ENCODE results near the gene SLC35A3. TPM values are rescaled to one million over a fixed set of nuclear protein-coding genes. Genes with fewer than 3 reads are reported as not detected.

The SLC35A3 gene
- total RNA-seq, 1 donor from 2014 or later: 25.3 TPM

DNA sequence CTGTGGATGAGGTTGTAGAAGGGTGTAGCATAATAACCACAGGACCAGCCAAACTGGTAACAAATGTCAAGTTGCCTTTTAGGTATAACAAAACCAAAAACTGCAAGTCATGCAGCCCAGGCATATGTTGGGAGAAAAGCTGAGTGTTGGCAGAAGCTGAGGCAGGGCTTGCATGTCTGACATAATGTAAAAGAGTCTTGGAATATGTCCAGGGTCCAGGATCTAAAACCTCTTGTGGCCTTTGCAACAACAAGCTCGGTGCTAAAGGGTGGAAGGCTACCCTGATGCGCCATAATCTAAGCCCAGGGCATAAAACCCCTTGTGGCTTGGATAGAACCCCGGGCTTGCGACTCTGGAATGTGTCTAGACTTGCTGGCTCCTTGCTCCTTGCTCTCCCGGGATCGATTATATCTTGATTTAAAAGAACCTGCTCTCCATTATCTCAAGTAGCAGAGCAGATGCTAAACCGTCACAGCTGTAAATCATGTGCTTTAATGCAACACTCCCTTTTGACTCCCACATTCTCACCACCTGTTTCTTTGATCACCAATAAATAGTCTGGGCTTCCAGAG, 26.5 kb upstream of the SLC35A3 start:
- FAIRE-seq (no peak), DNase-seq (ENCODE audit: low read depth) (peak; percentile 44)
- Histone ChIP-seq H3K27me3 (ENCODE audit: control insufficient read depth, insufficient read depth, low read length) (no peaks in the 10 kb centered on the region), H3K36me3 (ENCODE audit: control insufficient read depth, insufficient read depth, low read length) (no peaks in the 10 kb centered on the region), H3K4me3 (ENCODE audit: low read depth, low read length) (no peak overlapping the region)
- TF ChIP-seq, protein P1, sequence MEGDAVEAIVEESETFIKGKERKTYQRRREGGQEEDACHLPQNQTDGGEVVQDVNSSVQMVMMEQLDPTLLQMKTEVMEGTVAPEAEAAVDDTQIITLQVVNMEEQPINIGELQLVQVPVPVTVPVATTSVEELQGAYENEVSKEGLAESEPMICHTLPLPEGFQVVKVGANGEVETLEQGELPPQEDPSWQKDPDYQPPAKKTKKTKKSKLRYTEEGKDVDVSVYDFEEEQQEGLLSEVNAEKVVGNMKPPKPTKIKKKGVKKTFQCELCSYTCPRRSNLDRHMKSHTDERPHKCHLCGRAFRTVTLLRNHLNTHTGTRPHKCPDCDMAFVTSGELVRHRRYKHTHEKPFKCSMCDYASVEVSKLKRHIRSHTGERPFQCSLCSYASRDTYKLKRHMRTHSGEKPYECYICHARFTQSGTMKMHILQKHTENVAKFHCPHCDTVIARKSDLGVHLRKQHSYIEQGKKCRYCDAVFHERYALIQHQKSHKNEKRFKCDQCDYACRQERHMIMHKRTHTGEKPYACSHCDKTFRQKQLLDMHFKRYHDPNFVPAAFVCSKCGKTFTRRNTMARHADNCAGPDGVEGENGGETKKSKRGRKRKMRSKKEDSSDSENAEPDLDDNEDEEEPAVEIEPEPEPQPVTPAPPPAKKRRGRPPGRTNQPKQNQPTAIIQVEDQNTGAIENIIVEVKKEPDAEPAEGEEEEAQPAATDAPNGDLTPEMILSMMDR (IDR thresholded peaks at IDR 0.05; ENCODE audit: insufficient read depth, low read length, severe bottlenecking): no peak

DNA sequence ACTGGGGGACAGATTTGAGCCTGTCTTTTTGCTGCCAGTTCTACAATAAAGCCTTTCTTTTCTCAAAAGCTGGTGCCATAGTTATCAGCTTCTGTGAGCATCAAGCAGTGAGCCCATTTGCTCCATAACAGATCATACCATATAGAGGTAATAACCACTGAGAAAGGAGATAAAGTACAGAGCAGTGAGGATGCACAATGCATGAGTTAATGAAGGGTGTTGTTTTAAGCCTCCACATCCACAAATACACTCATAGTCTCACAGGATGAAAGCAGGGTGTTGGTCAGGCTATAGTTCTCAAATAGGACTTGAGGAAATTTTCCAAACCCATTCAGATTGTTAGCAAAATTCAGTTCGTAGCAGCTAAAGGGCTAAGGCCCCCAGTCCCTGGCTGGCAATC, 25.6 kb upstream of the SLC35A3 start:
- H3K36me3 ChIP-seq (ENCODE audit: control insufficient read depth, insufficient read depth, low read length): no peaks in the 10 kb centered on the region
- DNase-seq (ENCODE audit: low read depth) (no peak), FAIRE-seq (no peak)
- no peak overlapping the region for H3K4me3 ChIP-seq (ENCODE audit: low read depth, low read length)
- no peaks in the 10 kb centered on the region for H3K27me3 ChIP-seq (ENCODE audit: control insufficient read depth, insufficient read depth, low read length)
- TF ChIP-seq, protein P1 (IDR thresholded peaks at IDR 0.05; ENCODE audit: insufficient read depth, low read length, severe bottlenecking): no peak

DNA sequence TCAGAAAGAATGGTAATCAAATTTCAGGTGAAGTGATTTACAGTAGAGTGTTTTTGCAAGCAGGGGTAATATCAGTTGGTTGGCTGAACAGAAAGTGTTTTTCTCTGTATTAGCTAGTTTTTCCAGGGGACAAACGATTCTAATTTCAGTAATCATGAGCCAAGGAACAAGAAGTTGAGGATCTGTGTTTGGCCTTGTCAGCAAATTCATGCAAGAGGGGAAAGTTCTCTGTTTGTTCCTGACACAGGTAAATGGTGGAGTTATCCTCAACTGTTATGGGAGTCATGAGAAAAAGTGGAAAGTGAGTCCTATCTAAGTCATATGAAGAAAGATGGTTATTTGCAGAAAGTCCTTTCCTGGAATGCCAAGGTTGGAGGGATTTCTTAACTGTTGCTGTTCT, 24.6 kb upstream of the SLC35A3 start:
- no peaks in the 10 kb centered on the region for H3K36me3 ChIP-seq (ENCODE audit: control insufficient read depth, insufficient read depth, low read length)
- DNase-seq (ENCODE audit: low read depth) (no peak), FAIRE-seq (no peak)
- H3K27me3 ChIP-seq (ENCODE audit: control insufficient read depth, insufficient read depth, low read length): no peaks in the 10 kb centered on the region
- H3K4me3 ChIP-seq (ENCODE audit: low read depth, low read length): no peak overlapping the region
- TF ChIP-seq, protein P1 (IDR thresholded peaks at IDR 0.05; ENCODE audit: insufficient read depth, low read length, severe bottlenecking): no peak

DNA sequence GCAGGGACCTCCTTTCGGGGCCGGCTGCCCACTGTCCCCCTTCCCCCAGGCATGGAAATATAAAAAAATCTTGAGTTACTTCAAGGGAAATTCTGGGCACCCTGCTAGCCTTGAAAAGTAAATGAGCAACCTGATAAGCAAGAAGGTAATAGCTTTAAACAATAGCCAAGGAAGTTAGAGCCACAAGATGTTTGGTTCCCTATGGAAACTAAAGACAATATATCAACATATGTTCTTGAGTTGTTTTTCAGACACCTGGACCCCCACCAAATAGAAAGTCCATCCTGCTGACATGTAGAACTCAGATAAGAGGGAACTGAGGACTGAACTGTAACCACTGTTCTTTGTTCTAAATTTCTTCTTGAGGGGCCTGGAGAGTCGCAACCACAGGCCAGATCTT, 19.3 kb upstream of the SLC35A3 start:
- Histone ChIP-seq H3K4me3 (ENCODE audit: low read depth, low read length) (no peak overlapping the region), H3K27me3 (ENCODE audit: control insufficient read depth, insufficient read depth, low read length) (no peaks in the 10 kb centered on the region), H3K36me3 (ENCODE audit: control insufficient read depth, insufficient read depth, low read length) (no peaks in the 10 kb centered on the region)
- DNase-seq (ENCODE audit: low read depth) (no peak), FAIRE-seq (no peak)
- TF ChIP-seq, protein P1 (IDR thresholded peaks at IDR 0.05; ENCODE audit: insufficient read depth, low read length, severe bottlenecking): no peak

DNA sequence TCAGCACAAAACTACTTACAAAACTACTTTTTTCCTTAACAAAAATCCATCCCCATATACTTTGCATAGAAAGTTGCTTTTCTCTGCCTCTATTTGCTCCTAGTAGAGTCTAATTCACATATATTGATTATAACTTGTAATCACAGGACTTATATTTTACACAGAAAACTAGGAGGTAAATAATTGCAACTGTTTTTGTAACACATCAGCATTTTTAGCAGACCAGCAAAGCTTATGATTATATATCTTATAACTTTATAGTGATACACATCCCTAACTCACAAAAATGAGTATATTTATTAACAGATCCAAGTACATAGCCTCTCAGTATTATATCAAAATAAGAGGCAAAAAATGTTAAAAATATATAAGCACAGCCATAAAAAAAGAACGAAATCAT, 17.3 kb upstream of the SLC35A3 start:
- TF ChIP-seq, protein P1 (IDR thresholded peaks at IDR 0.05; ENCODE audit: insufficient read depth, low read length, severe bottlenecking): no peak
- Histone ChIP-seq H3K27me3 (ENCODE audit: control insufficient read depth, insufficient read depth, low read length) (no peaks in the 10 kb centered on the region), H3K4me3 (ENCODE audit: low read depth, low read length) (no peak overlapping the region), H3K36me3 (ENCODE audit: control insufficient read depth, insufficient read depth, low read length) (no peaks in the 10 kb centered on the region)
- DNase-seq (ENCODE audit: low read depth) (no peak), FAIRE-seq (no peak)

DNA sequence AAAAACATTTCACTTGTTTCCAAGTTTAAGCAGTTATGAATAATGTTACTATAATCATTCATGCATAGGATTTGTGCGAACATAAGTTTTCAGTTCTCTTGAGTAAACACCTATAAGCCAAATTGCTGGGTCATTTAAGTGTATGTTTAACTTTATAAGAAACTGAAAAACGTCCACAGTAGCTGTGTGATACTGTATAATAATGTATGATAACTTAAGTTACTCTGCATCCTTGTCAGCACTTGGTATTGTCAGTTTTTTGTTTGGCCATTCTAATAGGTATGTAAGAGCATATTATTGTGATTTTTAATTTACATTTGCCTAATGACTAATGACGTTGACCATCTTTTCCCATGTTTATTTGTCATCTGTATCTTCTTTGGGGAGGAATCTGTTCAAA, 14.4 kb upstream of the SLC35A3 start:
- TF ChIP-seq, protein P1 (IDR thresholded peaks at IDR 0.05; ENCODE audit: insufficient read depth, low read length, severe bottlenecking): no peak
- H3K36me3 ChIP-seq (ENCODE audit: control insufficient read depth, insufficient read depth, low read length): no peaks in the 10 kb centered on the region

More for the DNA sequence above, 14.4 kb upstream of the SLC35A3 start:
- no peak for FAIRE-seq
- no peak for DNase-seq (ENCODE audit: low read depth)
- no peak overlapping the region for H3K4me3 ChIP-seq (ENCODE audit: low read depth, low read length)
- no peaks in the 10 kb centered on the region for H3K27me3 ChIP-seq (ENCODE audit: control insufficient read depth, insufficient read depth, low read length)

All from bronchial epithelial cell (primary cell).